Suprapubic skin (tissue), 4 donors: ENCODE measurements around the gene EPHA5.

Source experiments
- EP300 ChIP-seq: sonication (generic); formaldehyde crosslinking; IDR thresholded peaks from one replicate; pipeline ENCODE4 v1.6.1; 2017; ENCODE audit warnings: antibody characterized with exemption
- POLR2A ChIP-seq, 2 donors: fragments of 450-650 bp; IDR thresholded peaks; one replicate each; pipeline ENCODE4 v1.6.1; 2017; ENCODE audit warnings: antibody characterized with exemption in 2 of 2, mild to moderate bottlenecking in 2 of 2, moderate library complexity in 2 of 2
- POLR2AphosphoS5 ChIP-seq, 3 donors: sonication (generic); formaldehyde crosslinking; IDR thresholded peaks; one replicate each; pipeline ENCODE4 v1.6.1; 2017; ENCODE audit warnings: antibody characterized with exemption in 3 of 3
- TF ChIP-seq, protein P1 (sequence below), 2 donors: fragments of 200-600 bp in 1 of 2; fragments of 450-650 bp in 1 of 2; sonication (generic) in 1 of 2; IDR thresholded peaks; one replicate each; pipeline ENCODE4 v1.5.1; 2016 to 2019; ENCODE audit warnings: antibody characterized with exemption in 2 of 2, mild to moderate bottlenecking in 1 of 2, moderate library complexity in 1 of 2

DNA sequence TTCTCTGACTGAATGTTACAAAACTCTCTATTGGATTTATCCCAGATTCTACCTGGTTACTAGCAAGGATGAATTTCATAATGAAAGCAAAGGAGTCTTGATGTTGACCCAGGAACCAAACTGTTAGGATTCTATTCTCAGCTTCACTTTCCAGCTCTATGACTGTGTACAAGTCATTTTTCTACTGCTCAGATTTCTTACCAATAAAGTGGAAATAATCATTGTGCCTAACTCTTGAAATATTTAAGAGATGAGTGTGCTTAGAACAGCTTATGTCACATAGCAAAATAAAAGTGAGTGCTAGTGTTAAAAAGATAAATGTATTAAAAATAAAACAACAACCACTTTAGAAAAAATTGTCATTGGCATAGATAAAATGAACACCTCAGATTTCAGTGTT, 45.6 kb downstream of the EPHA5 start:
- TF ChIP-seq POLR2A (IDR thresholded peaks at IDR 0.05) (no peak), EP300 (no peak), POLR2AphosphoS5 (IDR thresholded peaks at IDR 0.05) (no peak)
- TF ChIP-seq, protein P1, sequence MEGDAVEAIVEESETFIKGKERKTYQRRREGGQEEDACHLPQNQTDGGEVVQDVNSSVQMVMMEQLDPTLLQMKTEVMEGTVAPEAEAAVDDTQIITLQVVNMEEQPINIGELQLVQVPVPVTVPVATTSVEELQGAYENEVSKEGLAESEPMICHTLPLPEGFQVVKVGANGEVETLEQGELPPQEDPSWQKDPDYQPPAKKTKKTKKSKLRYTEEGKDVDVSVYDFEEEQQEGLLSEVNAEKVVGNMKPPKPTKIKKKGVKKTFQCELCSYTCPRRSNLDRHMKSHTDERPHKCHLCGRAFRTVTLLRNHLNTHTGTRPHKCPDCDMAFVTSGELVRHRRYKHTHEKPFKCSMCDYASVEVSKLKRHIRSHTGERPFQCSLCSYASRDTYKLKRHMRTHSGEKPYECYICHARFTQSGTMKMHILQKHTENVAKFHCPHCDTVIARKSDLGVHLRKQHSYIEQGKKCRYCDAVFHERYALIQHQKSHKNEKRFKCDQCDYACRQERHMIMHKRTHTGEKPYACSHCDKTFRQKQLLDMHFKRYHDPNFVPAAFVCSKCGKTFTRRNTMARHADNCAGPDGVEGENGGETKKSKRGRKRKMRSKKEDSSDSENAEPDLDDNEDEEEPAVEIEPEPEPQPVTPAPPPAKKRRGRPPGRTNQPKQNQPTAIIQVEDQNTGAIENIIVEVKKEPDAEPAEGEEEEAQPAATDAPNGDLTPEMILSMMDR (IDR thresholded peaks at IDR 0.05): no peak
